Measurements from ENCODE around the gene ZIK1.
A peak's percentile ranks its signal among the peaks of the same experiment; 100 is the strongest.

ZIK1 gene

GRCh38 chr19:57583521-57584416 is at the start of gene ZIK1:
ZIK1 (plus strand) TSS chr19:57584145; CDS start chr19:57584357, 212 bp downstream.
- H3K4me1 ChIP-seq (ENCODE audit: insufficient read depth, low read length, poor library complexity, severe bottlenecking): peaks cover 18% of the 10 kb centered on the region
- peak; percentile 42; the same call in 1 of the 2 replicates for TF ChIP-seq CTCF (conservative IDR thresholded peaks at IDR 0.05; ENCODE audit: low read length)
- no peak for TF ChIP-seq EZH2phosphoT487 (IDR thresholded peaks at IDR 0.05; ENCODE audit: borderline replicate concordance)
- H2AFZ ChIP-seq (ENCODE audit: low read length): peak within 1 kb of the TSS; percentile 93
- peak within 1 kb of the TSS; percentile 79 for H3K9ac ChIP-seq (ENCODE audit: low read depth, low read length, poor library complexity, severe bottlenecking)
- H3K27me3 ChIP-seq (ENCODE audit: insufficient read depth, low read length, poor library complexity, severe bottlenecking): no peaks in the 10 kb centered on the region
- H4K20me1 ChIP-seq (ENCODE audit: insufficient read depth, low read length, poor library complexity, severe bottlenecking): no peaks in the 10 kb centered on the region
- H3K9me2 ChIP-seq (replicated peaks; ENCODE audit: low read depth, low read length): no peaks in the 10 kb centered on the region
- H3K9me3 ChIP-seq (ENCODE audit: insufficient read depth, low read depth, low read length): peaks cover 4% of the 10 kb centered on the region; the same call in 1 of the 2 replicates
- peak within 1 kb of the TSS; percentile 88 for H3K4me3 ChIP-seq (ENCODE audit: low read length, poor library complexity, severe bottlenecking)
- H3F3A ChIP-seq (ENCODE audit: low read depth): no peaks in the 10 kb centered on the region
- H3K79me2 ChIP-seq (ENCODE audit: insufficient read depth, low read length): peaks cover 36% of the 10 kb centered on the region
- peak within 1 kb of the TSS; percentile 99 for H3K4me2 ChIP-seq (ENCODE audit: low read depth, low read length, poor library complexity, severe bottlenecking)
- H3K36me3 ChIP-seq (ENCODE audit: insufficient read depth, low read length): peaks cover 18% of the 10 kb centered on the region; the same call in 1 of the 2 replicates

- H2AFZ ChIP-seq (ENCODE audit: low read length): no peak overlapping the region
- no peaks in the 10 kb centered on the region for H3K27me3 ChIP-seq (ENCODE audit: insufficient read depth, low read length, poor library complexity, severe bottlenecking)
- no peak overlapping the region for H3K4me3 ChIP-seq (ENCODE audit: low read length, poor library complexity, severe bottlenecking)
- no peaks in the 10 kb centered on the region for H3K4me1 ChIP-seq (ENCODE audit: insufficient read depth, low read length, poor library complexity, severe bottlenecking)
- TF ChIP-seq EZH2phosphoT487 (IDR thresholded peaks at IDR 0.05; ENCODE audit: borderline replicate concordance): no peak
- TF ChIP-seq CTCF (conservative IDR thresholded peaks at IDR 0.05; ENCODE audit: low read length): no peak
- no peak overlapping the region for H3K4me2 ChIP-seq (ENCODE audit: low read depth, low read length, poor library complexity, severe bottlenecking)
- H3F3A ChIP-seq (ENCODE audit: low read depth): no peaks in the 10 kb centered on the region
- peaks cover 40% of the 10 kb centered on the region; the same call in 1 of the 2 replicates for H3K9me3 ChIP-seq (ENCODE audit: insufficient read depth, low read depth, low read length)
- no peak overlapping the region for H3K9ac ChIP-seq (ENCODE audit: low read depth, low read length, poor library complexity, severe bottlenecking)
- no peaks in the 10 kb centered on the region for H3K9me2 ChIP-seq (replicated peaks; ENCODE audit: low read depth, low read length)
- H4K20me1 ChIP-seq (ENCODE audit: insufficient read depth, low read length, poor library complexity, severe bottlenecking): no peaks in the 10 kb centered on the region
- H3K36me3 ChIP-seq (ENCODE audit: insufficient read depth, low read length): peaks cover 81% of the 10 kb centered on the region
- H3K79me2 ChIP-seq (ENCODE audit: insufficient read depth, low read length): peaks cover 10% of the 10 kb centered on the region; the same call in 1 of the 2 replicates
Observed at GRCh38 chr19:57537953-57538547, 45.9 kb upstream of the ZIK1 start.

GRCh38 chr19:57546513-57546912 is 37.4 kb upstream of the ZIK1 start:
- H3K36me3 ChIP-seq (ENCODE audit: insufficient read depth, low read length): peaks cover 88% of the 10 kb centered on the region

More at GRCh38 chr19:57546513-57546912, 37.4 kb upstream of the ZIK1 start:
- Histone ChIP-seq H3K4me3 (ENCODE audit: low read length, poor library complexity, severe bottlenecking) (no peak overlapping the region), H3K9me3 (ENCODE audit: insufficient read depth, low read depth, low read length) (peaks cover 45% of the 10 kb centered on the region; the same call in 1 of the 2 replicates), H3K79me2 (ENCODE audit: insufficient read depth, low read length) (no peaks in the 10 kb centered on the region), H3K27me3 (ENCODE audit: insufficient read depth, low read length, poor library complexity, severe bottlenecking) (no peaks in the 10 kb centered on the region), H3K9me2 (replicated peaks; ENCODE audit: low read depth, low read length) (no peaks in the 10 kb centered on the region), H4K20me1 (ENCODE audit: insufficient read depth, low read length, poor library complexity, severe bottlenecking) (no peaks in the 10 kb centered on the region), H3K9ac (ENCODE audit: low read depth, low read length, poor library complexity, severe bottlenecking) (no peak overlapping the region), H3K4me1 (ENCODE audit: insufficient read depth, low read length, poor library complexity, severe bottlenecking) (no peaks in the 10 kb centered on the region), H3K4me2 (ENCODE audit: low read depth, low read length, poor library complexity, severe bottlenecking) (no peak overlapping the region), H2AFZ (ENCODE audit: low read length) (no peak overlapping the region), H3F3A (ENCODE audit: low read depth) (no peaks in the 10 kb centered on the region)
- TF ChIP-seq EZH2phosphoT487 (IDR thresholded peaks at IDR 0.05; ENCODE audit: borderline replicate concordance) (no peak), CTCF (conservative IDR thresholded peaks at IDR 0.05; ENCODE audit: low read length) (no peak)

All from Loucy (cell line).